Suppressor macrophage treated with lipopolysaccharide for 4 hours (primary cell): Measurements from ENCODE around the gene GAS2L3.
"Not testable (repeated sequence)": the region's sequence is repeated elsewhere in the genome, so short reads cannot be mapped to it uniquely, and the experiment has no call there.

ENCODE experiments used
- DNase-seq: peaks from one replicate; pipeline ENCODE4 v3.0.0-alpha.2; 2020

The GAS2L3 gene

DNA sequence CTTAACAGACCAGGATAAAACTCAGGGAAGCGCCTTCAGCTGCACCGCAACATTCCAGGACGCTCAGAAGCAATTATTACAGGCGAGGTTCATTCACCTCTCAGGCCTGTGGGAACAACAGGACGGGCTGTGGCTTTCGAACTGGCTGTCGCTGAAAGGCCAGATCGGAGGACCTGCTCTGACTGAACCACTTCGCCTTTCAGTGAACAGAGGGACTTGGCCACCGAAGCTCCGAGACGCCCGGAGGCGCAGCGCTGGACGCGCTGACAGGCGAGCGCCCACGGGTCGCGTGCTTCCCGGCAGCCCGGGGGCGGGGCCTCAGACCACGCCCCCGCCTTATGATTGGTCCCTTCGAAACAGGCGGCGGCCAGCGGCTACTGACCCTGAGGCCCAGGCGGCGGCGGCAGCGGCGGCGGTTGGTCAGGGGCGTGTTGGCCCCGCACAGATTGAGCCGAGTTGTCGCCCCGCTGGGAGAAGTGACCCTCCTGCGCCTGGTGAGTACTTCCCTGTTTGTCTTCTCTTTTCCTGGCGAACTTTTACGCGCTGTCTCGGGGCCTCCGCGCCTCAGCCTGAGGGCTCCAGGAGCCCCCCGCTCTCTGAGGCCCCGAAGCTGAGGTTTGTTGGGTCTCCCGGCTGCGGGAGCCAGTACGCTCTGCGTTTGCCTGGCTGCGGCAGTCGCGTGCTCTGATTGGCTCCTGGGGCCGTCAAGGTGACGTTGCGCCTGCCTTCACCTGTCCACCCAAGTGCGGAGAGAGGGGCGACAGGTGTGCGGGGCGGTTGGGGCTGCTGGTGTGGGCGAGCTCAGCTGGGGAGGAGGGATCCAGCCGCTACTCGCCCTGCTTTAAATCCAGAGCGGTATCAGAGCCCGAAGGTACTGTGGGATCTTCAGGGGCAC lies at the start of gene GAS2L3:
GAS2L3 (plus strand) TSS at position 393 of the 895 bp plus-strand sequence. CDS start 21,221 bp downstream, outside the sequence.
- peak; percentile 96 for DNase-seq

DNA sequence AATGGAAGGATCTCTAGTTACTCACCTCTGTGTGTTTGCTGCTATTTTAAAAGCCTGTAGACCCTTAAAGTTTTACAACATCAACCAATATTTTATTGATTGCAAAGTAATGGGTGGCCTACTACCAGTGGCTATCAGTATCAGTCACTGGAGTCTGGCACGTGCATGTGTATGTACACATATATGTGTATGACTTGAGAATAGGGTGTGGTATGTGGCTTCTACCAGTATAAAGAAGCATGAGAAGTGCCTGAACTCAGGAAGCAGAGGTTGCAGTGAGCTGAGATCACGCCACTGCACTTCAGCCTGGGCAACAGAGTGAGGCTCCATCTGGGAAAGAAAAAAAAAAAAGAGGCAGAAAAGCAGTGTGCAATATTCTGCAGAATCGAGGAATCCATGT lies 45.5 kb upstream of the GAS2L3 start:
- DNase-seq = no peak

DNA sequence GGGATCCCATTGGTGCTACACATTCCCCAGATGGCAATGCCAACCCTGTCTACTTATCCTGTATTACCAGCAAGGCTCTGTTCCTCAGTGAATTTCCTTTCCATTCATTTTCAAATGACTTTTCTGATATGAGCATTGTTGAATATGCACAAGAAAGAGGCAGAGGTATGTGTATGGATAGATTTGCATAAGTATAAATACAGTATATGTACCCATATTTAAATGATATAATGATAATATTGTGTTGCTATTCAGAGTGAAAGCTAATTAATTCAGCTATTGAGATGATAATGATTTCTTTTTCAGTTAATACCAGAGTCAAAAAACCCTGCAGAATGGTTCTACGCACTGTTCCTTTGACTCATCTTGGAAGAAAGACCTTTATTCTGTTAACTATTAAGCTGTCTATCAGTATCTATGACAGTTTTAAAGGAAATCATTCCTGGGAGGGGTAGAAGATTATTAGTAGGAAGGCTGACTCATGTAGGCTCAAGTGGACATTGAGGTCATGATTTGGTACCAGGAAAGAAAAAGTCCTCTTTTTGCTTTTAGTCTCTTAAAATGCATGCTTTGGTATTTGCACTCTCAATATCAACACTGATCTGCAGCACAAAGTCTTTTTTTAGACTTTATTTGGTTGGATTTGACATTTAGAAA lies 44.9 kb upstream of the GAS2L3 start:
- no peak for DNase-seq

DNA sequence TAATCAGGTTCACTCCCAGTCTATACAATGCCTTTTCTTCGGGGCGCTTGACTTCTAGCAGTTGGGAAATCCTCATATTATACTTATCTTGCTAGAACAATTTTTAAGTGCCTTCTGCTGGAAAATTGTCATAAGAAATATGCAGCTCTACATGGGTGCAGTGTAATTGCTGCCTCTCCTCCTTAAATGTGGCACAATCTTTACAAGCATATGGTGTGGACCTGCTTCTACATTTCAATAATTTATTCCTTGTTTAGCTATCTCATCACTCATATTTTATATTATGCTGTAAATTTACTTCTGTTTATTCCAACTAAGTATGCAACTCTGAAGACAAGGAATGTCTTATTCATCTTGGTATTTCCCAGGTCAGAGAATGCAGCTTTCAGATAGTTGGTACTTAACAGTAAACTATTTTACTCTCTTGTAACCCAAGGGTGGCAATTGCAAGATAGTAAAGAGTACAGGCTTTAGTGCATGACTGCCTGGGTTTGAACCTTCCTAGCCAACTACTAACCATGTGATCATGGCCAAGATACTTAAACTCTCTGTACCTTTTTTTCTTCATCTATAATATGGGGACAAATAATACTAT lies 43.6 kb upstream of the GAS2L3 start:
- no peak for DNase-seq

DNA sequence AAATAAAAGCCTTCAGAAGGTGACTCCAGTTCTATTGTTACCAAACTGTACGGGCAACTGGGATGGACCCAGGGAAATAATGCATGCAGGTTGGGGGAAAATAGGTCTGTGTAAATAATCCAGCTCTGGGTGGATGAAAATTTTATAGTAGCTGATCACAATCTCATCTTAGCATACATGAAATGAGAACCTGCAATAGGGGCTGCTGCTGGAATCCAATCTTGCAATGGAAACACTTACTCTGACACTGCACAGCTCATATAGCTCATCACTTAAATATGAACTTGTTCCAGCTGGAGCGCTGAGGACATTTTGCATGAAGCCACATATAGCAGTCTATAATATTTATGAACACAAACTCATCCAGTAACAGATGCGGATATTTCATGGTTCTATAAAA lies 40.1 kb upstream of the GAS2L3 start:
- no peak for DNase-seq

DNA sequence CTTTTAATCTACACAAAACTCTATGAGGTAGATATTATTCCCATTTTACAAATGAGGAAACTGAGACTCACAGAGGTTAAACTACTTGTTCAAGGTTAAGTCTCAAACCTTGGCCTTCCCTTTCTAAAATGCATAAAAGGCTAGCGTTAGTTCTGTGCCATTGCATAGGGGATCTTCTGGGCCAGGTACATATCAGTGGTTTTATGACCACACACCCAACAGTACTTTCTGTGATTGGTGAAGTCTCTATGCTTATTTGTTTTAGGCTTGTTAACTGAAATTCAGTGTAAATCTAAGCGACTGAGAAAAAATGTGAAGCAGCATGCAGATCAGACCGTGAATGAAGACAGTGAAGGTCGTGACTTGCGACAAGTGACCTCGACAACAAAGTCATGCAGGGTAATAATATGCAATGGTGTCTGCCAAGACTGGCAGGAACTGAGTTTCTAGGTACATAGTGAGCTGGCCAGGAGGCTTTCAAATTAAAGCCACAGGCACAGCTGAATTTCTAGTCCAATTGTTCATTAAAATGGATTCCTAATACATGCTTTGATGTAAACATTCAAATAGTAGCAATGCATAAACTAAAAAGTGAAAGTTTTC lies 38.8 kb upstream of the GAS2L3 start:
- DNase-seq = no peak

DNA sequence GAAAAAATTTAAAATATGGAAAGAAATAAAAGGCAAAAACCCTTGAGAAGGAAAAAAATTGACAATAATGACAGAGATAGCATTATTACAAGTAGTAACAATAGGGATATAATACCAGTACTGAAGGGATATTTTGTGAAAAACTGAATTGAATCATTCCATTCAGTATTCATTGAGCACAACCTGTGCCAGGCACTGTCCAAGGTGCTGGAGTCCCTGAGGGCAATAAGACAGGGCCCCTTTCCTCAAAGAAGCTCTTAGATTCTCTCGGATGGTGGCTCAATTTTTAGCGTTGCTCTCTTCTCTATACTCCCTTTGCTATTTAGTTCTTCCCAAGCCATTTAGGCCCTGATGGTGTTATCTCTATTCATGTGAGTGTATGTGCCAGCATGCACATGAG lies 34.3 kb upstream of the GAS2L3 start:
- DNase-seq = peak; percentile 15

DNA sequence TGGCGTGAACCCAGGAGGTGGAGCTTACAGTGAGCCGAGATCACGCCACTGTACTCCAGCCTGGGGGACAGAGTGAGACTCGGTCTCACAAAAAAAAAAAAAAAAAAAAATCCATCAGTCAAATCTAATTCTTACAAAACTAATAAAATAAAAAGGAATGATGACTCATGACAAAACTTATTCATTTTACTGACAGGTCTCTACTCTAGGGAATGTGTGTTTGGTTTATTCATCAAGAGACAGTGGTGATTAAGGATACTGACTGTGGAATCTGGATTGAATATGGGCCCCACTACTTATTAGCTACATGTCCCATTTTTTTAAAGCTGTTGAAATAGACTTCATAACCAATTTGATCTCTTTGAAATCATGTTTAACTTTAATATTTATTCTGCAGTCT lies 29.3 kb upstream of the GAS2L3 start:
- DNase-seq = no peak

DNA sequence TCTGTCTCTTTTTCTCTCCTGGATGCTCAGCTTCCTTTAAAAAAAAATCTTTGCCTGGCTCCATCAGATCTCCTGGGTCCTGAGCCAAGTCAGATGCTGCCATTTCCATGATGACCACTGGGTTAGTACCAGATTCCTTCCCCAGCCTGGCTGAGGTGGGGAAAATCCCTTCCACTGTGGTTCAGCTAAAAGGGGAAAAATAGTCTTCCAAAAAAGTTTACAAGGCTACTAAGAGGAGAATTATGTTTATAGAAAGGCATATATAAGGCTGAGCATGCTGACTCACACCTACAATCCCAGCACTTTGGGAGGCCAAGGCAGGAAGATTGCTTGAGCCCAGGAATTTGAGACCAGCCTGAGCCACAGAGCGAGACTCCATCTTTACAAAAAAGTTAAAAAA lies 28.4 kb upstream of the GAS2L3 start:
- no peak for DNase-seq

DNA sequence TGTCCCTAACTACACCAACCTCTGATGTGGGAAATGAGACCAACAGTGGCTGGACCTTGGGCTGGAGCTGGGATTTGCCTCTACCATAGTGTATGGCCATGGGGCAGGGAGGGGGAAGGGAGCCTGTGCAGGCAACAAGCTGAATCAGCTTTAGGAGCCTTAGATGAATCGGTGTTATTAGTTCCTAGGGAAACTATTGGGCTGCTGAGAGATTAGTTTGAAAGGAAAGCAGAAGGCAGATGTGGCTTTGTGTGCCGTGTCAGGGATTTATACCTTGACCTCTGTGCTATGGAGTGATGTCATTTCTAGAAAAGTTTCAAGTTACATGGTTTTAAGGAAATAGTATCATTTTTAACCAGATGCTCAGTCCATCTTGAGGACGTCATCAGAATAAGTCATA lies 19.5 kb upstream of the GAS2L3 start:
- DNase-seq = no peak

DNA sequence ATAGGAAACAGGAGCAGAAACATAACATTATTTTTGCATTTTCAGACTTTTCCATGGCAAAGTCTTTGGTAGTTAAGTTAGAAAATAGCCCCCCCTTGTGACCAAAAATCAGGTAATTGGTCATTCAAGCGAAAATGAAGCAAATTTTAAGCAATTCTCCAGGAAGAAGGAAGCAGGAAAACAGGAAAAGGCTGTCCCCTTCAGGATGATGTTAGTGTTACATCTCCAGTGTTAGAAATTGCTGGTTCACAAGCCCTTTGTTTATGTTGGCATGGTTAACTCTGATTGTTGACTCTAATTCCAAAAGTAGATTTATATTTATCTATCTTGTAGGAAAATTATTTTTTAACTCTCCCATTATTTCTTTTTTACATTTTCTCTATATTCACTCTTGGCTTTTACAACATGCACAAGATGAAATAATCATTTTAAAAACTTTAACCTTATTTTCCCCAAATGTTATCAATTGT lies 18.8 kb upstream of the GAS2L3 start:
- DNase-seq = peak; percentile 78

DNA sequence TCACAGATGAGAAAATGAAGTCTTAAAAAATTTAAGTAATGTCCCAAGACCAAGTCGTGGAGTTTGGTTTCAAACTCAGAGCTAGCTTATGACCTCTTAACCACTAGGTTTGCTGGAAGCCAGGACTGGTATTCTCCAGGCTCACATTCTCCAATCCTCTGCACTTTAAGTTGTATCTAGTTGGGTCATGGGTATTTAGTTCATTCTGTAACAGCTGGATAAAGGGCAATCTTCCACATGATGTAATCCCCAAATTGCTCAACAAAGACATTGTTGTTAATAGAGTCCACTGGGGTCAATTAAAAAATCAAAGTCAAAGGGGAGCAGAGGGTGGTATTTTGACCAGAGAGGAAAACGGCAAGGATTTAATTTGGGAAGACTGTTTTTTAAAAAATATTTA lies 17.8 kb upstream of the GAS2L3 start:
- DNase-seq = no peak

DNA sequence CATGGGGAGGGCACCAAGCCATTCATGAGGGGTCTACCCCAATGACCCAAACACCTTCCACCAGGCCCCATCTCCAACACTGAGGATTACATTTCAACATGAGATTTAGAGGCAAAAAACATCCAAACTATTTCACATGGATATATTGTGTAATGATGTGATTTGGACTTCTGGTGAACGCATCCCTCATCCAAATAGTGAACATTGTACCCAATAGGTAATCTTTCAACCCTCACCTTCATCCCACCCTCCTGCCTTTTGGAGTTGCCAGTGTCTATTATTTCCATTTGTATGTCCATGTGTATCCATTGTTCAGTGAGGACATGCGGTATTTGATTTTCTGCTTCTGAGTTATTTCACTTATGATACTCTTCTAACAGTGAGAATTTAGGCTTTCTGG lies 16.1 kb upstream of the GAS2L3 start:
- no peak for DNase-seq

DNA sequence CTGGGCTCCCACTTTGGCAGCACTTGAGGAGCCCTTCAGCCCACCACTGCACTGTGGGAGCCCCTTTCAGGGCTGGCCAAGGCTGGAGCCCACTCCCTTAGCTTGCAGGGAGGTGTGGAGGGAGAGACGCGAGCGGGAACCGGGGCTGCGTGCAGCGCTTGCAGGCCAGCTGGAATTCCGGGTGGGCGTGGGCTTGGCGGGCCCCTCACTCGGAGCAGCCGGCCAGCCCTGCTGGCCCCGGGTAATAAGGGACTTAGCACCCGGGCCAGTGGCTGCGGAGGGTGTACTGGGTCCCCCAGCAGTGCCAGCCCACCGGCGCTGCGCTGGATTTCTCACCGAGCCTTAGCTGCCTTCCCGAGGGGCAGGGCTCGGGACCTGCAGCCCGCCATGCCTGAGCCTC lies 14.2 kb upstream of the GAS2L3 start:
- not testable (repeated sequence) for DNase-seq

DNA sequence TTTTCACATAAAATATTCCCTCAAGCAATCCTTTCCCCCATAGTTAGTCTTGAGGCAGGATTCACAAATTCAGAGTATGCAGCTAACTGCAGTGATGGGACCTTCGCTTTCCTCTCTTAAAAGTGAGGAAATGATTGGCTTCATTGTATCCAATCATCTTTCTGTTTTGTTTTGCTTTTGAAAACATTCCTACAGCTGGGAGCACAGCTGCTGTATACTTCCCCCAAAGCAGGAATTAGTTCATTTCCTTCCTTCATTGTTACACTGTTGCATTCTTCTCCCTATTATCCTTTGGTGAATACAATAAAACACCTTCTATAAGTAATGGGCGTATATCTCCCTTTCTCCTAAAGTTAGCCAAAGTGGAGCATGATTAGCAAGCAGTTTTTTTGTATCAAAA lies 9.4 kb upstream of the GAS2L3 start:
- DNase-seq = no peak

DNA sequence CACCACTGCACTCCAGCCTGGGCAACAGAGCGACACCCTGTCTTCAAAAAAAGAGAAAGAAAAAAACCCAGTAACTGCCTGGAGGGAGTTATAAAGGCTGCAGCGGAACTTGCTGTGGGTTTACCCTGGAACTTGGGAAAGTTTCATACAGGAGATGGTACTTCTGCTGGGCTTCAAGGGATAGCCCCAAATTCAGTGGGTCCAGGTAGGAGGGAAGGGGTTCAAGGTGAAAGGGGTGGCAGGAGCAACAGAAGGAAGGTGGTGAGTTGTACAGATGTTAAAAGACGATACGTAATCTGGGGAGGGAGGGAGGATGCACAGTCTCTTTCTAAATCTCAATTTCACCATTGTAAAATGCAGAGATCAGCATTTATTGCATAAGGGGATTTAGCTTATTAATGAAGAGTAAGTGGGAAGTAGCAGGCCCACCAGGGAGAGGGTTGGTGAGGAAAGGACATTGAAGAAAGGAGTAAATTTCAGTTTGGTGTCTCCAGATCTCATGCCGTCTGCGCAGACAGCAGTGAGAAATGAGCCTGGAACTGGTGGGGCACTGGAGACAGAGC lies 8.5 kb upstream of the GAS2L3 start:
- DNase-seq = no peak

DNA sequence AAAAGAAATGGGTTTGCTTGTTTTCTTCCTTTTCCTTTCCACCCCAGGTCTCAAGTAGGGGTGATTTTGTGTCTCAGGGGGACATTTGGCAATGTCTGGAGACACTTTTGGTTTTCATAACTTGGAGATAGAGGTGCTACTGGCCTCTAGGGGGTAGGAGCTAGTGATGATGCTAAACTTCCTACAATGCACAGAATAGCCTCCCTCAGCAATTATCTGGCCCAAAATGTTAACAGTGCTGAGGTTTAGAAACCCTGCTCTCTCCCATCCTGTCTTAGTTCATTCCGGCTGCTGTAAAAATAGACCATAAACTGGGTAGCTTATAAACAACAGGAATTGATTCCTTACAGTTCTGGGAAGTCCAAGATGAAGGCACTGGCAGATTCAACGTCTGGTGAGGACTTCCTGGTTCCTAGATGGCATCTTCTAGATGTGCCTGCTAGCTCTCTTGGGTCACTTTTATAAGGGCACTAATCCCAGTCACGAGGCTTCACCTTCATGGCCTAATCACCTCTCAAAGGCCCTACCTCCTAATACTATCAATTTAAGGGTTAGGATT lies 7.4 kb upstream of the GAS2L3 start:
- no peak for DNase-seq

DNA sequence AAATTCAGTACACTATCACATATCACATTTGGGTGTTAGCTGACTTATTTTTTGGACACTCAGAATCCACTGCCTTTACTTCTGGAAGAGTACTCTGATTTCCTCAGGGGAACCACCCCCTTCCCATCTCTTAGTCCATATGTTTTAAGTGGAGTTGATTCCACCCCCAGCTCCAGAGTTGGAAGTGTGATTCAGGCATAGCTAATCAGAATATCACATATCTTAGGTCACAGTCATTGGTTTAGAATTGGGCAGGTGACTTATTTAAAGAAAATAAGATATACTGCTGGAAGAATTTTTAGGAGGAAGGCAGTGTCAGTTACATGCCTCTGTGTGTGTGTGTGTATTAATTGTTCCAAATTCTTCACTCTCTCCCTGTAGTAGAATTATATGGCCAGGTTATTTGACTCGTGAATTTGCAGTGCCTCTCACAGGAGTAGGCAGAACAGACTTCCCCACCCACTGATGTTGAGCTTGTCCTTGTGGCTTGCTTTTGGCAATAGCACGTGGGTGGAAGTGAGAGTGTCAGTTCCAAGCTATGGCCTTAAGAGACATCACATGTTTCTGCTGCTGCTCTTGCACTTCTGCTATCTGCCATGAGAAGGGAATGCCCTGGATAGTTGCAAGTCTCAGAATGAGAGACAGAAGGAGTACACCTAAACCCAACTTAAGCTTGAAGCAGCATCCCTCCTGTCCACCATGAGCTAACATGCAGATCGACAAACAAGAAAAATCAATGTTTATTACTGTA lies 6.4 kb upstream of the GAS2L3 start:
- peak; percentile 90 for DNase-seq

DNA sequence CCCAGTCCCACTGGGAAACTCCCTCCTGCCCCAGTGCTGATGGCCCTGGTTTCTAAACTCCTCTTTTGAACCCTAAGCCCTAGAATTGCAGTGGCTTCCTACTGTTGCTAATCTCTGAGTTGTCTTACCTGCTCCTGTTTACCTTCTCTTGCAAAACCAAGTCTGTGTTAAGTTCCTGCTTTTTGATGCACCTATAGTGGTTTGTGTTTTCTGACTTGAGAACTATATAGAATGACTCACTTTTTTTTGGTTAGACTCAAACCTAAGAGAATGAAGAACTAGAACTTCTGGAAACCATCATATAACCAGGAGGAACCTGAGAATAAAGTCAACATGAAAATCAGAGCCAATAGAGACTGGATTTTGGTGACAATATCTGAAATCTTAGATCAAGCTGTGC lies 5.5 kb upstream of the GAS2L3 start:
- DNase-seq = no peak

DNA sequence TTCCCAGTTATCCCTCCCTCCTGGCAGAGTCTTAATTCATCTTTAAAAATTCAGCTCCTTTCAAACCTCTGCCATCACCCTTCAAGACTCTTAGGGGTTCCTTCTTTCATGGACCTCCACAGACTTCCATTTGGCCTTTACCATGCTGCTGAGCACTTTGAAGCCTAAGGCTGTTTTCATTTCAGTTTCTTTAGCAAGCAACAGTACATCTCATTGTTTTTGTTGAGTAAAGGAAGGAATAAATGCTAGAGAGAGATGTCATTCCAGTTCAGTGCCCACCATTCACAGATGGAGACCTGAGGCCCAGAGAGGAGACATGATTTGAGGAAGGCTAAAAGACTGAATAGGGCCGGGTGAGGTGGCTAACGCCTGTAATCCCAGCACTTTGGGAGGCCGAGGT lies 1.3 kb upstream of the GAS2L3 start:
- no peak for DNase-seq

DNA sequence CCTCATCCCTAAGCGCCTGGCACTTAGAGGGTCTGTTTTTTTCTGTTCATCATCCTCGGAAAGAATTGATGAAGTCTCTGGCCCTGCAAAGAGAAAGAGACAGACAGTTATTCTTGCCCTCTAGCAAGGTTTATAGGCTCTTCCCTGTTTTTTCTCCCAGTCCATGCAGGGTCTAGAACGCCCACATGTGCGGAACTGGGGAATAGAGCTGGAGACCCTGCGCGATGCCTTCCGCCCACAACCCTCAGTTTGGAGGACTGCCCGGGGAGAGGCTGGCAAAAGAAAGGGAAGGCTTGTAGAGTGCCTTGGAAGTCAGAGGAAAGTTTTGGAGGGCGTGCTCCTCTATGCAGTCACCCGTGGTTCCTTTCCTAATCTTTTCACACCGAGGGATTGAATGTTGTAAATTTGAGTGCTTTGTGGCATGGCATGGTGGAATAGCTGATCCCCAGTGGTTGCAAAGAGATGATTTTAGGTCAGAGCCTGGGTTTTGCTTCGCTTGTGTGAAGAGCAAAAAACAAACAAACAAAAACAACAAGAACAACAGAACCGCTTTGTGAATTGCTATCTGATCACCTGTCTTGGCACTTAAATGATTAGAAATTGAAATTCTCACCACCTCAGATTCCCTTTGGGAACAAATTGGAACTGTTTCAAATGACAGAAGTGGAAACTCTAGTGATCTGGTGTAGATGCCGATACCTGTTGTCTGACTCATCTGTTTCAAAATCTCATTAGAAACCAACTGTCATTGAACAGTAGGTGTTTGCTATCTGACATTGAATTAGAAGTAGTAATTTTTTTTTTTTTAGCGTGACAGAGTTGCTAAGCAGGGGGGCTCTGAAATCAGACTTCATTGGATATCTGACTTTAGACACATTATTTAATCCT lies 947 bp downstream of the GAS2L3 start:
- peak; percentile 31 for DNase-seq
